Caco-2 (cell line): ENCODE results near the gene KNL1. TPM values are rescaled to one million over a fixed set of nuclear protein-coding genes. Genes with fewer than 3 reads are reported as not detected.
"Not testable (repeated sequence)": the region's sequence is repeated elsewhere in the genome, so short reads cannot be mapped to it uniquely, and the experiment has no call there.

Experiments used
- BruUV-seq: library from RNA; stranded (reverse); fragments of 400-500 nt; replicated peaks from 2 replicates; lab custom pipeline; 2021; lab: Mats Ljungman, UMichigan
- CTCF ChIA-PET: fragments of 300-600 bp; sonication (Branson Sonifier 250); formaldehyde crosslinking; loops from one replicate; lab custom pipeline; 2022; ENCODE audit warnings: antibody characterized with exemption; lab: Charles Lee
- POLR2A ChIA-PET: fragments of 300-600 bp; sonication (Branson Sonifier 250); formaldehyde crosslinking; loops from one replicate; lab custom pipeline; 2022; ENCODE audit warnings: antibody characterized with exemption; lab: Charles Lee
- DNase-seq, 2 experiments: peaks; one replicate each; pipeline versions ENCODE4 v3.0.0 to v3.0.0-alpha.2; 2020 to 2022
- H3K27me3 ChIP-seq: replicated peaks from 2 replicates; pipeline ENCODE4 v1.6.0; 2011; ENCODE audit warnings: low read length; ENCODE audit not compliant: control insufficient read depth, insufficient read depth
- H3K36me3 ChIP-seq: 2 replicates; pipeline ENCODE4 v1.5.1; 2011; ENCODE audit warnings: low read length; ENCODE audit not compliant: control insufficient read depth, insufficient read depth
- H3K4me1 ChIP-seq: fragments of 250-450 bp; sonication (Bioruptor Pico); 2 replicates; pipeline ENCODE4 v1.5.1; 2020; ENCODE audit warnings: mild to moderate bottlenecking
- H3K4me3 ChIP-seq: 2 replicates; pipeline ENCODE4 v1.5.1; 2011; ENCODE audit warnings: low read depth, mild to moderate bottlenecking, control low read depth, low read length
- H3K9me3 ChIP-seq: fragments of 250-450 bp; sonication (Bioruptor Pico); 2 replicates; pipeline ENCODE4 v1.5.1; 2020; ENCODE audit warnings: mild to moderate bottlenecking, moderate library complexity
- H3K27ac Mint-ChIP-seq: one replicate; pipeline ENCODE4 v1.8.0; 2022; ENCODE audit warnings: mixed read lengths; ENCODE audit not compliant: unreplicated experiment
- H3K27me3 Mint-ChIP-seq: one replicate; pipeline ENCODE4 v1.8.0; 2022; ENCODE audit warnings: mixed read lengths; ENCODE audit not compliant: insufficient read depth, unreplicated experiment
- H3K36me3 Mint-ChIP-seq: one replicate; pipeline ENCODE4 v1.8.0; 2022; ENCODE audit warnings: mild to moderate bottlenecking, mixed read lengths; ENCODE audit not compliant: insufficient read depth, unreplicated experiment
- H3K4me1 Mint-ChIP-seq: one replicate; pipeline ENCODE4 v1.8.0; 2022; ENCODE audit warnings: low read depth, mixed read lengths; ENCODE audit not compliant: unreplicated experiment
- H3K4me3 Mint-ChIP-seq: one replicate; pipeline ENCODE4 v1.8.0; 2022; ENCODE audit warnings: mild to moderate bottlenecking, moderate library complexity, mixed read lengths; ENCODE audit not compliant: unreplicated experiment
- H3K9me3 Mint-ChIP-seq: one replicate; pipeline ENCODE4 v1.8.0; 2022; ENCODE audit warnings: mixed read lengths; ENCODE audit not compliant: unreplicated experiment
- intact Hi-C: fragments of 100-400 bp; cut with micrococcal nuclease; formaldehyde crosslinking; loops from one replicate; pipeline ENCODE4 v1.10.0; 2022; ENCODE audit not compliant: unreplicated experiment
- total RNA-seq: library from RNA; stranded (reverse); gene quantifications from 2 replicates; pipeline ENCODE4 v1.2.3, GENCODE V29; 2022
- TF ChIP-seq, protein P1 (sequence below), 2 experiments: fragments of 200-600 bp in 1 of 2; IDR thresholded peaks; 1 replicate in 1 of 2; 2 replicates in 1 of 2; pipeline versions ENCODE4 v1.5.1 to v1.8.0; 2011 to 2022; ENCODE audit warnings: antibody characterized with exemption in 1 of 2, control low read depth in 1 of 2, inconsistent platforms in 1 of 2, low read depth in 1 of 2, low read length in 1 of 2, mild to moderate bottlenecking in 1 of 2, moderate library complexity in 1 of 2; ENCODE audit not compliant: insufficient read depth in 1 of 2, severe bottlenecking in 1 of 2, unreplicated experiment in 1 of 2

KNL1 gene
- total RNA-seq, 1 experiment from 2014 or later: 29.5 TPM

DNA sequence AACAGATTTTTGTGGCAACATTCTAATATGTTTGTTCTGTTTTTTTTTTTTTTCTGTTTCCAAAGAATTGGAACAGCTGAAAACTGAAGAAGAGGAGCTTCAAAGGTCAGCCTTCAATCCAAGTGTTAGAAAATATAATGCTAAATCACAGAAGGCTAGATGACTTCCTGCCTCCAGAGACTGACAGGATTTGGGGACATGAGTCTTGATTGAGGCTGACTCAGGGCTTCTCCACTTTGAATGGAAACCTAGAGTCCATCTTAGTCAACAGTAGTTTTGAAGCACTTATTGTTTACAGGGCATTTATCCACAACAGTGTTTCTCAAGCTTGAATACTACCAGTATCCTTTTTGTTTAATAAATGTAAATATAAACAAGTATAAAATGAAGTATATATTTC lies 56.4 kb downstream of the KNL1 start:
- no TSS peak for BruUV-seq
- no peaks in the 10 kb centered on the region for H3K27me3 ChIP-seq
- TF ChIP-seq, protein P1, sequence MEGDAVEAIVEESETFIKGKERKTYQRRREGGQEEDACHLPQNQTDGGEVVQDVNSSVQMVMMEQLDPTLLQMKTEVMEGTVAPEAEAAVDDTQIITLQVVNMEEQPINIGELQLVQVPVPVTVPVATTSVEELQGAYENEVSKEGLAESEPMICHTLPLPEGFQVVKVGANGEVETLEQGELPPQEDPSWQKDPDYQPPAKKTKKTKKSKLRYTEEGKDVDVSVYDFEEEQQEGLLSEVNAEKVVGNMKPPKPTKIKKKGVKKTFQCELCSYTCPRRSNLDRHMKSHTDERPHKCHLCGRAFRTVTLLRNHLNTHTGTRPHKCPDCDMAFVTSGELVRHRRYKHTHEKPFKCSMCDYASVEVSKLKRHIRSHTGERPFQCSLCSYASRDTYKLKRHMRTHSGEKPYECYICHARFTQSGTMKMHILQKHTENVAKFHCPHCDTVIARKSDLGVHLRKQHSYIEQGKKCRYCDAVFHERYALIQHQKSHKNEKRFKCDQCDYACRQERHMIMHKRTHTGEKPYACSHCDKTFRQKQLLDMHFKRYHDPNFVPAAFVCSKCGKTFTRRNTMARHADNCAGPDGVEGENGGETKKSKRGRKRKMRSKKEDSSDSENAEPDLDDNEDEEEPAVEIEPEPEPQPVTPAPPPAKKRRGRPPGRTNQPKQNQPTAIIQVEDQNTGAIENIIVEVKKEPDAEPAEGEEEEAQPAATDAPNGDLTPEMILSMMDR (IDR thresholded peaks at IDR 0.05; ENCODE audit: insufficient read depth in 1 of 2, low read depth in 1 of 2, low read length in 1 of 2, severe bottlenecking in 1 of 2, unreplicated experiment in 1 of 2): no peak
- Mint-ChIP-seq H3K4me3 (no peak overlapping the region), H3K36me3 (peaks cover 48% of the 10 kb centered on the region), H3K27ac (peak overlapping the region; percentile 90), H3K4me1 (peaks cover 15% of the 10 kb centered on the region), H3K27me3 (no peaks in the 10 kb centered on the region), H3K9me3 (no peaks in the 10 kb centered on the region)
- H3K4me1 ChIP-seq: peaks cover 26% of the 10 kb centered on the region
- ChIA-PET CTCF (interaction anchor here (0.7 kb wide), 1 partner anchor 59 kb away, joined by 5 read pairs; no protein-coding TSS in a partner anchor), POLR2A (interaction anchor here (0.5 kb wide), 1 partner anchor 324 kb away, joined by 4 read pairs; no protein-coding TSS in a partner anchor)
- no peak for DNase-seq
- no peaks in the 10 kb centered on the region for H3K36me3 ChIP-seq
- H3K4me3 ChIP-seq: no peak overlapping the region
- intact Hi-C loops: no loop called here
- H3K9me3 ChIP-seq: no peaks in the 10 kb centered on the region

GRCh38 chr15:40660686-40661085 lies 66.6 kb downstream of the KNL1 start:
- TF ChIP-seq, protein P1 (IDR thresholded peaks at IDR 0.05; ENCODE audit: insufficient read depth in 1 of 2, low read depth in 1 of 2, low read length in 1 of 2, severe bottlenecking in 1 of 2, unreplicated experiment in 1 of 2): no peak
- Histone ChIP-seq H3K4me1 (no peaks in the 10 kb centered on the region), H3K4me3 (no peak overlapping the region), H3K9me3 (no peaks in the 10 kb centered on the region), H3K36me3 (0 out of 2 replicates have a peak, but pooled peaks cover 2% of the 10 kb centered on the region), H3K27me3 (no peaks in the 10 kb centered on the region)
- Mint-ChIP-seq H3K4me1 (no peaks in the 10 kb centered on the region), H3K9me3 (no peaks in the 10 kb centered on the region), H3K4me3 (no peak overlapping the region), H3K27me3 (no peaks in the 10 kb centered on the region), H3K36me3 (peaks cover 73% of the 10 kb centered on the region), H3K27ac (no peak overlapping the region)
- no TSS peak for BruUV-seq
- ChIA-PET CTCF (no interaction called here), POLR2A (no interaction called here)
- intact Hi-C loops: no loop called here
- DNase-seq: no peak

GRCh38 chr15:40664909-40665308 lies 70.9 kb downstream of the KNL1 start:
- Mint-ChIP-seq H3K27ac (no peak overlapping the region), H3K9me3 (no peaks in the 10 kb centered on the region), H3K4me1 (no peaks in the 10 kb centered on the region), H3K36me3 (peaks cover 34% of the 10 kb centered on the region), H3K4me3 (no peak overlapping the region), H3K27me3 (no peaks in the 10 kb centered on the region)
- Histone ChIP-seq H3K4me3 (no peak overlapping the region), H3K4me1 (no peaks in the 10 kb centered on the region), H3K36me3 (0 out of 2 replicates have a peak, but pooled peaks cover 2% of the 10 kb centered on the region), H3K27me3 (no peaks in the 10 kb centered on the region), H3K9me3 (no peaks in the 10 kb centered on the region)
- no peak for DNase-seq
- POLR2A ChIA-PET: no interaction called here
- CTCF ChIA-PET: interaction anchor here (0.6 kb wide), 1 partner anchor 96 kb away, joined by 6 read pairs; the partner anchor contains the start of gene RPUSD2
- no TSS peak for BruUV-seq
- TF ChIP-seq, protein P1 (IDR thresholded peaks at IDR 0.05; ENCODE audit: insufficient read depth in 1 of 2, low read depth in 1 of 2, low read length in 1 of 2, severe bottlenecking in 1 of 2, unreplicated experiment in 1 of 2): no peak
- intact Hi-C loops: no loop called here

- BruUV-seq, H3K4me1 ChIP-seq, H3K27ac Mint-ChIP-seq, H3K9me3 Mint-ChIP-seq, DNase-seq, H3K4me3 ChIP-seq, CTCF ChIA-PET, H3K36me3 ChIP-seq, H3K27me3 ChIP-seq, H3K36me3 Mint-ChIP-seq, H3K9me3 ChIP-seq, H3K4me3 Mint-ChIP-seq, POLR2A ChIA-PET, H3K27me3 Mint-ChIP-seq: not testable (repeated sequence)
- intact Hi-C loops: loop anchor here (5.0 kb wide), 1 partner anchor 106 kb away; no protein-coding TSS in a partner anchor
- H3K4me1 Mint-ChIP-seq: peaks cover 20% of the 10 kb centered on the region
Measured at GRCh38 chr15:40676290-40676689, 82.2 kb downstream of the KNL1 start.

DNA sequence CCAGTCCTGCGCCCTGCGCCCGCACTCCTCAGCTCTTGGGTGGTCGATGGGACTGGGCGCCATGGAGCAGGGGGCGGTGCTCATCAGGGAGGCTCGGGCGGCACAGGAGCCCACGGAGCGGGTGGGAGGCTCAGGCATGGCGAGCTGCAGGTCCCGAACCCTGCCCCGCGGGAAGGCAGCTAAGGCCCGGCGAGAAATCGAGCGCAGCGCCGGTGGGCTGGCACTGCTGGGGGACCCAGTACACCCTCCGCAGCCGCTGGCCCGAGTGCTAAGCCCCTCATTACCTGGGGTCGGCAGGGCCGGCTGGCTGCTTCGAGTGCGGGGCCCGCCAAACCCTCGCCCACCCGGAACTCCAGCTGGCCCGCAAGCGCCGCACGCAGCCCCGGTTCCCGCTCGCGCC lies 82.9 kb downstream of the KNL1 start:
- POLR2A ChIA-PET, DNase-seq, H3K36me3 ChIP-seq, H3K9me3 ChIP-seq, H3K36me3 Mint-ChIP-seq, BruUV-seq, H3K9me3 Mint-ChIP-seq, H3K27me3 Mint-ChIP-seq, H3K4me3 ChIP-seq, H3K4me1 ChIP-seq, H3K4me3 Mint-ChIP-seq, H3K27me3 ChIP-seq, H3K27ac Mint-ChIP-seq, CTCF ChIA-PET: not testable (repeated sequence)
- intact Hi-C loops: loop anchor here (5.0 kb wide), 1 partner anchor 105 kb away; no protein-coding TSS in a partner anchor
- H3K4me1 Mint-ChIP-seq: peaks cover 20% of the 10 kb centered on the region
